Heart left ventricle (tissue), 16 donors: ENCODE measurements around the gene EPHA6. TPM values are rescaled to one million over a fixed set of nuclear protein-coding genes. Genes with fewer than 3 reads are reported as not detected.

ENCODE experiments used
- ATAC-seq, 4 donors: fragments of 200-7000 bp; cut with Tn5 transposase; one replicate each; pipeline ENCODE4 v1.9.1; 2020 to 2022; ENCODE audit warnings: moderate library complexity in 4 of 4, mild to moderate bottlenecking in 3 of 4, moderate number of reproducible peaks in 1 of 4
- DNase-seq, 5 donors: peaks; one replicate each; pipeline ENCODE4 v3.0.0-alpha.2; 2020
- H3K27ac ChIP-seq, 12 donors: fragments of 200-600 bp; sonication (generic) in 4 of 12; one replicate each; pipeline versions ENCODE4 v1.5.0 to v1.8.0; 2016 to 2022; ENCODE audit warnings: mild to moderate bottlenecking in 2 of 12
- H3K27me3 ChIP-seq, 9 donors: fragments of 200-600 bp; sonication (generic) in 2 of 9; one replicate each; pipeline versions ENCODE4 v1.5.1 to v1.8.0; 2016 to 2022; ENCODE audit warnings: mild to moderate bottlenecking in 3 of 9
- H3K36me3 ChIP-seq, 9 donors: fragments of 200-600 bp; sonication (generic) in 2 of 9; one replicate each; pipeline versions ENCODE4 v1.5.0 to v1.8.0; 2018 to 2022; ENCODE audit warnings: mild to moderate bottlenecking in 2 of 9
- H3K4me1 ChIP-seq, 12 donors: fragments of 200-600 bp; sonication (generic) in 4 of 12; one replicate each; pipeline versions ENCODE4 v1.5.0 to v1.8.0; 2016 to 2022; ENCODE audit warnings: mild to moderate bottlenecking in 3 of 12
- H3K4me3 ChIP-seq, 12 donors: fragments of 200-600 bp; sonication (generic) in 4 of 12; one replicate each; pipeline versions ENCODE4 v1.5.0 to v1.8.0; 2017 to 2022; ENCODE audit warnings: mild to moderate bottlenecking in 9 of 12, moderate library complexity in 4 of 12
- H3K9me3 ChIP-seq, 12 donors: fragments of 200-600 bp; sonication (generic) in 4 of 12; one replicate each; pipeline versions ENCODE4 v1.5.0 to v1.8.0; 2016 to 2022; ENCODE audit warnings: mild to moderate bottlenecking in 1 of 12
- POLR2A ChIP-seq, 2 donors: fragments of 450-650 bp; IDR thresholded peaks; one replicate each; pipeline ENCODE4 v1.6.1; 2017; ENCODE audit warnings: antibody characterized with exemption in 2 of 2, mild to moderate bottlenecking in 2 of 2, moderate library complexity in 2 of 2
- WGBS, 4 donors: extraction: QIAGEN DNeasy Blood & Tissue Kit in 2 of 4; methylation state at CpG; one replicate each; pipeline versions ENCODE4 v1.1.5 to v1.1.7; 2013 to 2018; 5-methylcytosine and 5-hydroxymethylcytosine counted together
- intact Hi-C, 10 donors: fragments of 100-400 bp; cut with DNase I; formaldehyde crosslinking; loops; one replicate each; pipeline versions ENCODE4 v1.11.1 to v1.14.2; 2022
- polyA plus RNA-seq, 2 donors: library from polyadenylated mRNA; stranded (reverse); fragments of 200-250 nt; gene quantifications; one replicate each; pipeline ENCODE4 v1.2.3, GENCODE V29; 2013
- total RNA-seq, 9 donors: library from RNA; depleted of rRNA in 2 of 9; stranded (reverse); fragments of >200 nt in 2 of 9; fragmentation: NEBNext Ultra II Directional in 3 of 9; extraction: Animal tissue kit (Norgen Biotek cat#: 25700) in 3 of 9; gene quantifications; one replicate each; pipeline versions ENCODE4 v1.1.0 to v1.2.4, GENCODE V29; 2016 to 2023
- TF ChIP-seq, protein P1 (sequence below), 12 donors: fragments of 200-600 bp; sonication (generic) in 4 of 12; IDR thresholded peaks; one replicate each; pipeline versions ENCODE4 v1.5.0 to v1.8.0; 2018 to 2022; ENCODE audit warnings: antibody characterized with exemption in 12 of 12, mild to moderate bottlenecking in 5 of 12
- donor health status: ischemic (EF 13 %, LVEDD 7.1; RV severe dilation, severe dysfunction).
- donor health status: healthy with polysubstance abuse.
- donor health status: DM: no; HTN: yes; CAD: no.
- donor health status: DM: no; HTN: no; CAD: no.
- donor health status: ischemic (EF 25% LVEDD 6.9; RV normal size, moderate dysfunction).
- donor health status: ischemic (EF 25% LVEDD 5.7; RV mildly dilated, moderate dysfunction).
- donor health status: healthy.
- donor health status: DM: yes; HTN: yes; CAD: no.
- donor health status: ischemic (EF 35%, LVEDD 5.7; RV mildly dilated, moderate dysfunction).
- donor health status: nonischemic (EF 11% LVEDD 7.7; RV severe dilation, severe dysfunction).
- donor health status: DM: yes; HTN: yes; CAD: no.
- donor health status: PGD.
- donor health status: ischemic (EF 29% LVEDD 5.4; RV normal size, mild dysfunction).
- donor health status: nonischemic (EF 23%, LVEDD 6.1; RV moderate dilation, normal function).

Gene EPHA6
- total and polyA plus RNA-seq, 11 donors, result 0.28 to 1.2 (median 0.42) TPM; not detected in 6

DNA sequence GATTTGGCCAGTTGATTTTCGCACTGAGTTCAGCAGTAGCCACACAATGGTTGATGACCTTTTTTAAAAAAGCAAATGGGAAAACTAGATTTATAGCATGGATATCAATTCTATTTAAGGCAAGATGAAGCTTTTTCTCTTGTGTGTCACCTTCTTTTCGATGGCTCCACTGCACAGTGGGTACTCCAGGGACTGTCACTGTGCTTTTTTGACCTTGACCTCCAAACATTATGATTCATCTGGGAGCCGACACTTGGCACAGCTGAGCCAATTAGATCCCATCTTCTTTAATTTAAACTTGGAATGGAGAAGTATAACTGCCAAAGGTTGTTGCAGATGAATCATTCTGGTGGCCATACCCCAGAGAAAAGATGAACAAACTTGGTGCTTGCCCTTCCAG lies 367.3 kb downstream of the EPHA6 start:
- DNase-seq, result no peak
- Histone ChIP-seq H3K4me1 (no peaks in the 10 kb centered on the region), H3K27ac (no peak overlapping the region), H3K36me3 (no peaks in the 10 kb centered on the region), H3K27me3 (no peaks in the 10 kb centered on the region), H3K4me3 (no peak overlapping the region), H3K9me3 (peaks cover 0 to 28% (median 17%) of the 10 kb centered on the region in 12 donors)
- no peak for ATAC-seq
- TF ChIP-seq, protein P1, sequence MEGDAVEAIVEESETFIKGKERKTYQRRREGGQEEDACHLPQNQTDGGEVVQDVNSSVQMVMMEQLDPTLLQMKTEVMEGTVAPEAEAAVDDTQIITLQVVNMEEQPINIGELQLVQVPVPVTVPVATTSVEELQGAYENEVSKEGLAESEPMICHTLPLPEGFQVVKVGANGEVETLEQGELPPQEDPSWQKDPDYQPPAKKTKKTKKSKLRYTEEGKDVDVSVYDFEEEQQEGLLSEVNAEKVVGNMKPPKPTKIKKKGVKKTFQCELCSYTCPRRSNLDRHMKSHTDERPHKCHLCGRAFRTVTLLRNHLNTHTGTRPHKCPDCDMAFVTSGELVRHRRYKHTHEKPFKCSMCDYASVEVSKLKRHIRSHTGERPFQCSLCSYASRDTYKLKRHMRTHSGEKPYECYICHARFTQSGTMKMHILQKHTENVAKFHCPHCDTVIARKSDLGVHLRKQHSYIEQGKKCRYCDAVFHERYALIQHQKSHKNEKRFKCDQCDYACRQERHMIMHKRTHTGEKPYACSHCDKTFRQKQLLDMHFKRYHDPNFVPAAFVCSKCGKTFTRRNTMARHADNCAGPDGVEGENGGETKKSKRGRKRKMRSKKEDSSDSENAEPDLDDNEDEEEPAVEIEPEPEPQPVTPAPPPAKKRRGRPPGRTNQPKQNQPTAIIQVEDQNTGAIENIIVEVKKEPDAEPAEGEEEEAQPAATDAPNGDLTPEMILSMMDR (IDR thresholded peaks at IDR 0.05), result no peak
- no peak for TF ChIP-seq POLR2A (IDR thresholded peaks at IDR 0.05)
- intact Hi-C loops, result no loop called here
- 59 to 77% (median 66%) methylated on average over 3 of the region's 3 CpGs for WGBS, 4 donors

- H3K4me3 ChIP-seq, result no peak overlapping the region
- no peak for TF ChIP-seq POLR2A (IDR thresholded peaks at IDR 0.05)
- TF ChIP-seq, protein P1 (IDR thresholded peaks at IDR 0.05), result no peak
- peaks cover 0 to 4% (median 0%) of the 10 kb centered on the region in 12 donors for H3K9me3 ChIP-seq
- no peak overlapping the region for H3K27ac ChIP-seq
- intact Hi-C loops, result no loop called here
- H3K36me3 ChIP-seq, result no peaks in the 10 kb centered on the region
- H3K4me1 ChIP-seq, result no peaks in the 10 kb centered on the region
- DNase-seq (no peak), ATAC-seq (no peak)
- no peaks in the 10 kb centered on the region for H3K27me3 ChIP-seq
Measured at GRCh38 chr3:97187771-97188170, 373.4 kb downstream of the EPHA6 start.

- DNase-seq (no peak), ATAC-seq (no peak)
- 57 to 63% (median 61%) methylated on average over 2 of the region's 2 CpGs for WGBS, 4 donors
- Histone ChIP-seq H3K9me3 (no peaks in the 10 kb centered on the region), H3K36me3 (no peaks in the 10 kb centered on the region), H3K4me3 (no peak overlapping the region), H3K4me1 (no peaks in the 10 kb centered on the region), H3K27me3 (no peaks in the 10 kb centered on the region), H3K27ac (no peak overlapping the region)
- intact Hi-C loops, result no loop called here
- no peak for TF ChIP-seq POLR2A (IDR thresholded peaks at IDR 0.05)
- TF ChIP-seq, protein P1 (IDR thresholded peaks at IDR 0.05), result no peak
Measured at GRCh38 chr3:97189835-97190234, 375.4 kb downstream of the EPHA6 start.

DNA sequence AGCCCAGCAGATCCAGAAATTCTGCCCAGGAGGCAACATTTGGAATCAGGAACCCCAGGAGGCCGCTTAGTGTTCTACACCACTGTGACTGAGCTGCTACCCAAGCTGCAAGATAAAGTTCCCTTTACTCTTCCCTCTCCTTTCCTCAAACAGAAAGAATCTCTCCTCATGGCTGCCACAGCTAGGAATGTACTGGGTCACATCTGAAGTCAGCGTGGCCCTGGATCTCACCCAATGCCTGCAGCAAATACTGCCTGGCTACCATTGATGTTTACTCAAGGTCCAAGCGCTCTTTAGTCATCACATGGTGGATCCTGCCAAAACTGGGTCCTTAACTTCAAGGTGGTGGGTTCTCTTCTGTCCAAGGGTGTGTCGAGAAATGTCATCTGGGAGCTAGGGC lies 382.7 kb downstream of the EPHA6 start:
- no peak overlapping the region for H3K27ac ChIP-seq
- no peaks in the 10 kb centered on the region for H3K4me1 ChIP-seq
- H3K27me3 ChIP-seq, result no peaks in the 10 kb centered on the region
- H3K36me3 ChIP-seq, result no peaks in the 10 kb centered on the region
- no peak for ATAC-seq
- WGBS, 4 donors, result 69 to 80% (median 77%) methylated on average over 4 of the region's 4 CpGs
- intact Hi-C loops, result no loop called here
- DNase-seq, result no peak
- no peaks in the 10 kb centered on the region for H3K9me3 ChIP-seq
- H3K4me3 ChIP-seq, result no peak overlapping the region
- no peak for TF ChIP-seq POLR2A (IDR thresholded peaks at IDR 0.05)
- TF ChIP-seq, protein P1 (IDR thresholded peaks at IDR 0.05), result no peak
